Heart left ventricle (tissue), 16 donors: ENCODE measurements around the gene SPATA12. TPM values are rescaled to one million over a fixed set of nuclear protein-coding genes. Genes with fewer than 3 reads are reported as not detected.

ENCODE experiments used
- ATAC-seq, 4 donors: fragments of 200-7000 bp; cut with Tn5 transposase; one replicate each; pipeline ENCODE4 v1.9.1; 2020 to 2022; ENCODE audit warnings: moderate library complexity in 4 of 4, mild to moderate bottlenecking in 3 of 4, moderate number of reproducible peaks in 1 of 4
- DNase-seq, 5 donors: peaks; one replicate each; pipeline ENCODE4 v3.0.0-alpha.2; 2020
- H3K27ac ChIP-seq, 12 donors: fragments of 200-600 bp; sonication (generic) in 4 of 12; one replicate each; pipeline versions ENCODE4 v1.5.0 to v1.8.0; 2016 to 2022; ENCODE audit warnings: mild to moderate bottlenecking in 2 of 12
- H3K27me3 ChIP-seq, 9 donors: fragments of 200-600 bp; sonication (generic) in 2 of 9; one replicate each; pipeline versions ENCODE4 v1.5.1 to v1.8.0; 2016 to 2022; ENCODE audit warnings: mild to moderate bottlenecking in 3 of 9
- H3K36me3 ChIP-seq, 9 donors: fragments of 200-600 bp; sonication (generic) in 2 of 9; one replicate each; pipeline versions ENCODE4 v1.5.0 to v1.8.0; 2018 to 2022; ENCODE audit warnings: mild to moderate bottlenecking in 2 of 9
- H3K4me1 ChIP-seq, 12 donors: fragments of 200-600 bp; sonication (generic) in 4 of 12; one replicate each; pipeline versions ENCODE4 v1.5.0 to v1.8.0; 2016 to 2022; ENCODE audit warnings: mild to moderate bottlenecking in 3 of 12
- H3K4me3 ChIP-seq, 12 donors: fragments of 200-600 bp; sonication (generic) in 4 of 12; one replicate each; pipeline versions ENCODE4 v1.5.0 to v1.8.0; 2017 to 2022; ENCODE audit warnings: mild to moderate bottlenecking in 9 of 12, moderate library complexity in 4 of 12
- H3K9me3 ChIP-seq, 12 donors: fragments of 200-600 bp; sonication (generic) in 4 of 12; one replicate each; pipeline versions ENCODE4 v1.5.0 to v1.8.0; 2016 to 2022; ENCODE audit warnings: mild to moderate bottlenecking in 1 of 12
- POLR2A ChIP-seq, 2 donors: fragments of 450-650 bp; IDR thresholded peaks; one replicate each; pipeline ENCODE4 v1.6.1; 2017; ENCODE audit warnings: antibody characterized with exemption in 2 of 2, mild to moderate bottlenecking in 2 of 2, moderate library complexity in 2 of 2
- WGBS, 4 donors: extraction: QIAGEN DNeasy Blood & Tissue Kit in 2 of 4; methylation state at CpG; one replicate each; pipeline versions ENCODE4 v1.1.5 to v1.1.7; 2013 to 2018; 5-methylcytosine and 5-hydroxymethylcytosine counted together
- intact Hi-C, 10 donors: fragments of 100-400 bp; cut with DNase I; formaldehyde crosslinking; loops; one replicate each; pipeline versions ENCODE4 v1.11.1 to v1.14.2; 2022
- polyA plus RNA-seq, 2 donors: library from polyadenylated mRNA; stranded (reverse); fragments of 200-250 nt; gene quantifications; one replicate each; pipeline ENCODE4 v1.2.3, GENCODE V29; 2013
- total RNA-seq, 9 donors: library from RNA; depleted of rRNA in 2 of 9; stranded (reverse); fragments of >200 nt in 2 of 9; fragmentation: NEBNext Ultra II Directional in 3 of 9; extraction: Animal tissue kit (Norgen Biotek cat#: 25700) in 3 of 9; gene quantifications; one replicate each; pipeline versions ENCODE4 v1.1.0 to v1.2.4, GENCODE V29; 2016 to 2023
- TF ChIP-seq, protein P1 (sequence below), 12 donors: fragments of 200-600 bp; sonication (generic) in 4 of 12; IDR thresholded peaks; one replicate each; pipeline versions ENCODE4 v1.5.0 to v1.8.0; 2018 to 2022; ENCODE audit warnings: antibody characterized with exemption in 12 of 12, mild to moderate bottlenecking in 5 of 12
- donor health status: ischemic (EF 13 %, LVEDD 7.1; RV severe dilation, severe dysfunction).
- donor health status: healthy with polysubstance abuse.
- donor health status: DM: no; HTN: yes; CAD: no.
- donor health status: DM: no; HTN: no; CAD: no.
- donor health status: ischemic (EF 25% LVEDD 6.9; RV normal size, moderate dysfunction).
- donor health status: ischemic (EF 25% LVEDD 5.7; RV mildly dilated, moderate dysfunction).
- donor health status: healthy.
- donor health status: DM: yes; HTN: yes; CAD: no.
- donor health status: ischemic (EF 35%, LVEDD 5.7; RV mildly dilated, moderate dysfunction).
- donor health status: nonischemic (EF 11% LVEDD 7.7; RV severe dilation, severe dysfunction).
- donor health status: DM: yes; HTN: yes; CAD: no.
- donor health status: PGD.
- donor health status: ischemic (EF 29% LVEDD 5.4; RV normal size, mild dysfunction).
- donor health status: nonischemic (EF 23%, LVEDD 6.1; RV moderate dilation, normal function).

SPATA12 gene
- total and polyA plus RNA-seq, 11 donors, result 0.04 to 0.20 TPM; not detected in 9

DNA sequence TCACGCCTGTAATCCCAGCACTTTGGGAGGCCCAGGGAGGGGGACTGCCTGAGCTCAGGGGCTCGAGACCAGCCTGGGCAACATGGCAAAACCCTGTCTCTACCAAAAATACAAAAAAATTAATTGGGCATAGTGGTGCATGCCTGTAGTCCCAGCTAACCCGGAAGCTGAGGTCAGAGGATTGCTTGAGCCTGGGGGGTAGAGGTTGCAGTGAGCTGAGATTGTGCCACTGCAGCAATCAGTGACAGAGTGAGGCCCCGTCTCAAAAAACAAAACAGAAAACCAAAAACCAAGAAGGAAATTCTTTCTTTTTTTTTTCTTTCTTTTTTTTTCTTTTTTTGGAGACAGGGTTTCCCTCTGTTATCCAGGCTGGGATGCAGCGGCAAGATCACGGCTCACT is 3.5 kb downstream of the SPATA12 start:
- no peak for DNase-seq
- intact Hi-C loops, result loop anchor here in 1 of 10 donors (10.0 kb wide), 1 partner anchor 59 kb away; no protein-coding TSS in a partner anchor
- no peak overlapping the region for H3K27ac ChIP-seq
- H3K36me3 ChIP-seq, result no peaks in the 10 kb centered on the region
- peaks cover 0 to 56% (median 17%) of the 10 kb centered on the region in 12 donors for H3K4me1 ChIP-seq
- no peaks in the 10 kb centered on the region for H3K9me3 ChIP-seq
- no peaks in the 10 kb centered on the region for H3K27me3 ChIP-seq
- TF ChIP-seq, protein P1, sequence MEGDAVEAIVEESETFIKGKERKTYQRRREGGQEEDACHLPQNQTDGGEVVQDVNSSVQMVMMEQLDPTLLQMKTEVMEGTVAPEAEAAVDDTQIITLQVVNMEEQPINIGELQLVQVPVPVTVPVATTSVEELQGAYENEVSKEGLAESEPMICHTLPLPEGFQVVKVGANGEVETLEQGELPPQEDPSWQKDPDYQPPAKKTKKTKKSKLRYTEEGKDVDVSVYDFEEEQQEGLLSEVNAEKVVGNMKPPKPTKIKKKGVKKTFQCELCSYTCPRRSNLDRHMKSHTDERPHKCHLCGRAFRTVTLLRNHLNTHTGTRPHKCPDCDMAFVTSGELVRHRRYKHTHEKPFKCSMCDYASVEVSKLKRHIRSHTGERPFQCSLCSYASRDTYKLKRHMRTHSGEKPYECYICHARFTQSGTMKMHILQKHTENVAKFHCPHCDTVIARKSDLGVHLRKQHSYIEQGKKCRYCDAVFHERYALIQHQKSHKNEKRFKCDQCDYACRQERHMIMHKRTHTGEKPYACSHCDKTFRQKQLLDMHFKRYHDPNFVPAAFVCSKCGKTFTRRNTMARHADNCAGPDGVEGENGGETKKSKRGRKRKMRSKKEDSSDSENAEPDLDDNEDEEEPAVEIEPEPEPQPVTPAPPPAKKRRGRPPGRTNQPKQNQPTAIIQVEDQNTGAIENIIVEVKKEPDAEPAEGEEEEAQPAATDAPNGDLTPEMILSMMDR (IDR thresholded peaks at IDR 0.05), result no peak
- TF ChIP-seq POLR2A (IDR thresholded peaks at IDR 0.05), result no peak
- no peak for ATAC-seq
- no peak overlapping the region for H3K4me3 ChIP-seq
- 85 to 89% (median 87%) methylated on average over 6 of the region's 6 CpGs for WGBS, 4 donors

GRCh38 chr3:57064572-57064971 is 4.1 kb downstream of the SPATA12 start:
- TF ChIP-seq POLR2A (IDR thresholded peaks at IDR 0.05), result no peak
- TF ChIP-seq, protein P1 (IDR thresholded peaks at IDR 0.05), result no peak
- 95 to 99% (median 95%) methylated on average over 2 of the region's 2 CpGs for WGBS, 4 donors
- ATAC-seq (no peak), DNase-seq (no peak)
- intact Hi-C loops, result loop anchor here in 1 of 10 donors (10.0 kb wide), 1 partner anchor 60 kb away; no protein-coding TSS in a partner anchor
- peaks cover 0 to 56% (median 17%) of the 10 kb centered on the region in 12 donors for H3K4me1 ChIP-seq
- H3K36me3 ChIP-seq, result no peaks in the 10 kb centered on the region
- H3K27me3 ChIP-seq, result no peaks in the 10 kb centered on the region
- H3K9me3 ChIP-seq, result no peaks in the 10 kb centered on the region
- no peak overlapping the region for H3K27ac ChIP-seq
- no peak overlapping the region for H3K4me3 ChIP-seq

DNA sequence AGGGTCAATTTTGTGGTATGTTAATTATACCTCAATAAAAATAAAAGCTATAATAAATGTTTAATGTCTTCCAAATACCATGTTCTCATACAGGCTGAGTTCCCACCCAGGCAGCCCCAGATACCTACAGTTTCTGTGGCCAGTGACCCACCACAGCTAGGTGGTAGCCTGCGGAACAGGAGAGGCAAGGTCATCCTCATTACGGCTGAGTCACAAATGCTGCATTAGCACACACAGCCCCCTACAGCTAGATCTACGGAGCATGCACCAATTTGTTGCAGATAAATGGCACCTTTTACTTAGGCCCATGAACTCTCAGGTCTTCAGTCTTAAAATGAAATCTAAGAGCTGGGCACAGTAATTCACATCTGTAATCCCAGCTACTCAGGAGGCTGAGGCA is 5.1 kb downstream of the SPATA12 start:
- H3K4me1 ChIP-seq, result peaks cover 0 to 47% (median 15%) of the 10 kb centered on the region in 12 donors

DNA sequence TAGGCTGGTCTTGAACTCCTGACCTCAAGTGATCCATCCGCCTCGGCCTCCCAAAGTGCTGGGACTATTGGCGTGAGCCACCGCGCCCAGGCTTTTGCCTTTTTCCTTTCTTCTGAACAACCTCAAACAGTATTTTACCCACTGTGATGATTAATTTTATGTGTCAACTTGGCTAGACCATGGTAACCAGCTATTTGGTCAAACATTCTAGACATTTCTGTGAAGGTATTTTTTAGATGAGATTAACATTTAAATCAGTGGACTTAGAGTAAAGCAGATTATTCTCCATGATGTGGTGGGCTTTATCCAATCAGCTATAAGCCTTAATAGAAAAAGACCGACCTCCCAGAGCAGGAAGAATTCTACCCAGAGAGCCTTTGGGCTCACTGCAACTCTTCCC is 6.0 kb downstream of the SPATA12 start:
- Histone ChIP-seq H3K27ac (no peak overlapping the region), H3K27me3 (no peaks in the 10 kb centered on the region), H3K9me3 (peaks cover 0 to 8% (median 0%) of the 10 kb centered on the region in 12 donors), H3K4me3 (no peak overlapping the region), H3K36me3 (no peaks in the 10 kb centered on the region), H3K4me1 (peaks cover 0 to 41% (median 15%) of the 10 kb centered on the region in 12 donors)
- intact Hi-C loops, result loop anchor here in 1 of 10 donors (10.0 kb wide), 1 partner anchor 62 kb away; no protein-coding TSS in a partner anchor
- ATAC-seq (no peak), DNase-seq (no peak)
- 95 to 98% (median 97%) methylated on average over 6 of the region's 6 CpGs for WGBS, 4 donors
- TF ChIP-seq POLR2A (IDR thresholded peaks at IDR 0.05), result no peak
- TF ChIP-seq, protein P1 (IDR thresholded peaks at IDR 0.05), result no peak

More for the DNA sequence above, 5.1 kb downstream of the SPATA12 start:
- 92 to 95% (median 94%) methylated on average over 3 of the region's 3 CpGs for WGBS, 4 donors
- no peak for TF ChIP-seq POLR2A (IDR thresholded peaks at IDR 0.05)
- TF ChIP-seq, protein P1 (IDR thresholded peaks at IDR 0.05), result no peak
- H3K4me3 ChIP-seq, result no peak overlapping the region
- intact Hi-C loops, result loop anchor here in 1 of 10 donors (10.0 kb wide), 1 partner anchor 61 kb away; no protein-coding TSS in a partner anchor
- H3K27ac ChIP-seq, result no peak overlapping the region
- no peak for ATAC-seq
- H3K36me3 ChIP-seq, result no peaks in the 10 kb centered on the region
- H3K27me3 ChIP-seq, result no peaks in the 10 kb centered on the region
- H3K9me3 ChIP-seq, result no peaks in the 10 kb centered on the region
- DNase-seq, result no peak
